Astrocyte (in vitro differentiated cells and primary cell): ENCODE results near the gene OSTF1. TPM values are rescaled to one million over a fixed set of nuclear protein-coding genes. Genes with fewer than 3 reads are reported as not detected.

ENCODE experiments used
- DNase-seq: peaks from one replicate; pipeline ENCODE4 v3.0.0-alpha.2; 2010; ENCODE audit warnings: low read depth
- FAIRE-seq: peaks from 2 replicates; lab custom pipeline; 2011; peaks lifted over from hg19 to GRCh38; lab: Jason Lieb, UNC
- H2AFZ ChIP-seq: 2 replicates; pipeline ENCODE4 v1.6.0; 2012; ENCODE audit warnings: low read depth, low read length, inconsistent platforms
- H3K27ac ChIP-seq: 2 replicates; pipeline ENCODE4 v1.5.1; 2011; ENCODE audit warnings: low read depth, low read length, inconsistent platforms
- H3K27me3 ChIP-seq: 2 replicates; pipeline ENCODE4 v1.6.0; 2011; ENCODE audit warnings: low read length, inconsistent platforms; ENCODE audit not compliant: insufficient read depth
- H3K36me3 ChIP-seq: 2 replicates; pipeline ENCODE4 v1.5.1; 2011; ENCODE audit warnings: low read length, inconsistent platforms; ENCODE audit not compliant: insufficient read depth
- H3K4me1 ChIP-seq: 2 replicates; pipeline ENCODE4 v1.5.1; 2011; ENCODE audit warnings: low read length, inconsistent platforms; ENCODE audit not compliant: insufficient read depth
- H3K4me2 ChIP-seq: 2 replicates; pipeline ENCODE4 v1.6.0; 2012; ENCODE audit warnings: low read length, inconsistent platforms
- H3K4me3 ChIP-seq: 2 replicates; pipeline ENCODE4 v1.5.1; 2011; ENCODE audit warnings: low read depth, mild to moderate bottlenecking, low read length, inconsistent platforms; ENCODE audit not compliant: insufficient read depth
- H3K79me2 ChIP-seq: 2 replicates; pipeline ENCODE4 v1.6.0; 2012; ENCODE audit warnings: mild to moderate bottlenecking, low read length, inconsistent platforms; ENCODE audit not compliant: insufficient read depth
- H3K9ac ChIP-seq: 2 replicates; pipeline ENCODE4 v1.6.0; 2012; ENCODE audit warnings: mild to moderate bottlenecking, low read length, inconsistent platforms
- H3K9me3 ChIP-seq: 2 replicates; pipeline ENCODE4 v1.5.1; 2012; ENCODE audit warnings: low read depth, mild to moderate bottlenecking, low read length, inconsistent platforms; ENCODE audit not compliant: insufficient read depth
- H4K20me1 ChIP-seq: 2 replicates; pipeline ENCODE4 v1.6.0; 2012; ENCODE audit warnings: low read length, inconsistent platforms; ENCODE audit not compliant: insufficient read depth
- H3K27ac Mint-ChIP-seq: one replicate; pipeline ENCODE4 v1.8.0; 2021; ENCODE audit warnings: mild to moderate bottlenecking, mixed read lengths; ENCODE audit not compliant: unreplicated experiment
- H3K27me3 Mint-ChIP-seq: one replicate; pipeline ENCODE4 v1.8.0; 2021; ENCODE audit warnings: low read depth, mixed read lengths; ENCODE audit not compliant: unreplicated experiment
- H3K36me3 Mint-ChIP-seq: one replicate; pipeline ENCODE4 v1.8.0; 2021; ENCODE audit warnings: low read depth, mixed read lengths; ENCODE audit not compliant: unreplicated experiment
- H3K4me1 Mint-ChIP-seq: one replicate; pipeline ENCODE4 v1.8.0; 2021; ENCODE audit warnings: low read depth, mixed read lengths; ENCODE audit not compliant: unreplicated experiment
- H3K4me3 Mint-ChIP-seq: one replicate; pipeline ENCODE4 v1.8.0; 2021; ENCODE audit warnings: mild to moderate bottlenecking, moderate library complexity, mixed read lengths; ENCODE audit not compliant: unreplicated experiment
- H3K9me3 Mint-ChIP-seq: one replicate; pipeline ENCODE4 v1.8.0; 2021; ENCODE audit warnings: mild to moderate bottlenecking, mixed read lengths; ENCODE audit not compliant: unreplicated experiment
- CTCF ChIP-seq: IDR thresholded peaks from 2 replicates; pipeline ENCODE4 v1.5.1; 2011; ENCODE audit warnings: low read depth, mild to moderate bottlenecking, inconsistent platforms, low read length, moderate library complexity; ENCODE audit not compliant: insufficient read depth
- EZH2 ChIP-seq: IDR thresholded peaks from 2 replicates; pipeline ENCODE4 v1.6.1; 2012; ENCODE audit warnings: mild to moderate bottlenecking, low read length, inconsistent platforms; ENCODE audit not compliant: insufficient read depth
- total RNA-seq: library from RNA; stranded (reverse); gene quantifications from 2 replicates; pipeline ENCODE4 v1.2.1, GENCODE V29; 2021

The OSTF1 gene
- total RNA-seq, 1 donor from 2014 or later, result 43.0 TPM

- no peak for FAIRE-seq
- Histone ChIP-seq H3K4me1 (peaks cover 7% of the 10 kb centered on the region), H3K4me3 (no peak overlapping the region), H4K20me1 (no peaks in the 10 kb centered on the region), H3K9ac (no peak overlapping the region), H3K79me2 (no peaks in the 10 kb centered on the region), H3K27me3 (no peaks in the 10 kb centered on the region), H3K4me2 (no peak overlapping the region), H3K9me3 (no peaks in the 10 kb centered on the region), H2AFZ (no peak overlapping the region), H3K36me3 (no peaks in the 10 kb centered on the region), H3K27ac (peak overlapping the region; percentile 11)
- TF ChIP-seq CTCF (no peak), EZH2 (no peak)
- H3K4me1 Mint-ChIP-seq, result peaks cover 7% of the 10 kb centered on the region
- no peak overlapping the region for H3K27ac Mint-ChIP-seq
- H3K9me3 Mint-ChIP-seq, result no peaks in the 10 kb centered on the region
- peaks cover 17% of the 10 kb centered on the region for H3K36me3 Mint-ChIP-seq
- no peak overlapping the region for H3K4me3 Mint-ChIP-seq
- H3K27me3 Mint-ChIP-seq, result no peaks in the 10 kb centered on the region
- DNase-seq, result peak; percentile 58
Measured at GRCh38 chr9:75181750-75182149, 93.4 kb downstream of the OSTF1 start.

DNA sequence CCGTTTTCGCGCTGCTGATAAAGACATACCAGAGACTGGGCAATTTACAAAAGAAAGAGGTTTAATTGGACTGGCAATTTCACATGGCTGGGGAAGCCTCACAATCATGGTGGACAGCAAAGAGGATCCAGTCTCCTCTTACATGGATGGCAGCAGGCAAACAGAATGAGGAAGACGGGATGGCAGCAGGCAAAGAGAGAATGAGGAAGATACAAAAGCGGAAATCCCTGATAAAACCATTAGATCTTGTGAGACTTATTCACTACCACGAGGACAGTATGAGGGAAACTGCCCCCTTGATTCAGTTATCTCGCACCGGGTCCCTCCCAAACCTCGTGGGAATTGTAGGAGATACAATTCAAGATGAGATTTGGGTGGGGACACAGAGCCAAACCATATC, 95.0 kb downstream of the OSTF1 start:
- Histone ChIP-seq H3K4me2 (no peak overlapping the region), H3K27me3 (no peaks in the 10 kb centered on the region), H3K4me1 (peaks cover 7% of the 10 kb centered on the region), H3K27ac (no peak overlapping the region), H2AFZ (no peak overlapping the region), H3K36me3 (no peaks in the 10 kb centered on the region), H3K9ac (no peak overlapping the region), H3K79me2 (no peaks in the 10 kb centered on the region), H4K20me1 (no peaks in the 10 kb centered on the region), H3K9me3 (no peaks in the 10 kb centered on the region), H3K4me3 (no peak overlapping the region)
- H3K4me1 Mint-ChIP-seq, result peaks cover 7% of the 10 kb centered on the region
- TF ChIP-seq EZH2 (no peak), CTCF (no peak)
- H3K4me3 Mint-ChIP-seq, result no peak overlapping the region
- no peaks in the 10 kb centered on the region for H3K27me3 Mint-ChIP-seq
- no peak overlapping the region for H3K27ac Mint-ChIP-seq
- no peaks in the 10 kb centered on the region for H3K9me3 Mint-ChIP-seq
- DNase-seq, result no peak
- H3K36me3 Mint-ChIP-seq, result peaks cover 8% of the 10 kb centered on the region
- no peak for FAIRE-seq

DNA sequence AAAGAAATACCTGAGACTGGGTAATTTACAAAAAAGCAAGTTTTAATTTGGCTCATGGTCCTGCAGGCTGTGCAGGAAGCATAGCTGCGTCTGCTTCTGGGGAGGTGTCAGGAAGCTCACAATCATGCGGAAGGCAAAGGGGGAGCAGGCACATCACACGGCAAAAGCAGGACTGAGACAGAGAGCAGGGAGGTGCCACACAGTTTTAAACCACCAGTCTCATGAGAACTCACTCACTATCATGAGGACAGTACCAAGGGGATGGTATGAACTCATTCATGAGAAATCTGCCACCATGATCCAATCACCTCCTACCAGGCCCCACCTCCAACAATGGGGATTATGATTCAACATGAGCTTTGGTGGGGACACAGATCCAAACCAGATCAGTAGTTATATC, 96.2 kb downstream of the OSTF1 start:
- H3K36me3 ChIP-seq, result no peaks in the 10 kb centered on the region
- Mint-ChIP-seq H3K27me3 (no peaks in the 10 kb centered on the region), H3K36me3 (peaks cover 2% of the 10 kb centered on the region), H3K27ac (no peak overlapping the region), H3K4me1 (peaks cover 9% of the 10 kb centered on the region), H3K9me3 (no peaks in the 10 kb centered on the region), H3K4me3 (no peak overlapping the region)
- H4K20me1 ChIP-seq, result no peaks in the 10 kb centered on the region
- no peaks in the 10 kb centered on the region for H3K9me3 ChIP-seq
- H3K27ac ChIP-seq, result no peak overlapping the region
- no peaks in the 10 kb centered on the region for H3K79me2 ChIP-seq
- H3K27me3 ChIP-seq, result no peaks in the 10 kb centered on the region
- FAIRE-seq (no peak), DNase-seq (no peak)
- H3K4me1 ChIP-seq, result peaks cover 7% of the 10 kb centered on the region
- H3K9ac ChIP-seq, result no peak overlapping the region
- no peak for TF ChIP-seq CTCF
- no peak for TF ChIP-seq EZH2
- no peak overlapping the region for H3K4me2 ChIP-seq
- H3K4me3 ChIP-seq, result no peak overlapping the region
- H2AFZ ChIP-seq, result no peak overlapping the region
